CD14-positive monocyte (primary cell): Measurements from ENCODE around the gene PHACTR3. TPM values are rescaled to one million over a fixed set of nuclear protein-coding genes. Genes with fewer than 3 reads are reported as not detected.

ENCODE experiments used
- DNase-seq, 3 donors: peaks; one replicate each; pipeline ENCODE4 v3.0.0-alpha.2; 2011 to 2022
- H2AFZ ChIP-seq: 2 replicates; pipeline ENCODE4 v1.6.0; 2012; ENCODE audit warnings: mild to moderate bottlenecking, low read depth, low read length, inconsistent platforms; ENCODE audit not compliant: insufficient read depth, poor library complexity, severe bottlenecking
- H3K27ac ChIP-seq, 2 donors: 1 replicate in 1 of 2; 2 replicates in 1 of 2; pipeline ENCODE4 v1.5.1; 2012 to 2013; ENCODE audit warnings: low read length in 2 of 2, control low read depth in 1 of 2, inconsistent platforms in 1 of 2, low read depth in 1 of 2, mild to moderate bottlenecking in 1 of 2
- H3K27me3 ChIP-seq, 2 donors: one replicate each; pipeline versions ENCODE4 v1.6.0 to v1.6.1; 2011 to 2013; ENCODE audit warnings: low read length in 2 of 2; ENCODE audit not compliant: control insufficient read depth in 2 of 2, insufficient read depth in 2 of 2
- H3K36me3 ChIP-seq, 2 donors: replicated peaks in 1 of 2; 1 replicate in 1 of 2; 2 replicates in 1 of 2; pipeline versions ENCODE4 v1.5.1 to v1.6.1; 2012 to 2013; ENCODE audit warnings: low read length in 2 of 2, control low read depth in 1 of 2, inconsistent platforms in 1 of 2, mild to moderate bottlenecking in 1 of 2; ENCODE audit not compliant: insufficient read depth in 2 of 2, control insufficient read depth in 1 of 2
- H3K4me1 ChIP-seq, 2 donors: 1 replicate in 1 of 2; 2 replicates in 1 of 2; pipeline versions ENCODE4 v1.5.1 to v1.6.1; 2012 to 2013; ENCODE audit warnings: low read length in 2 of 2, control low read depth in 1 of 2, inconsistent platforms in 1 of 2, mild to moderate bottlenecking in 1 of 2, moderate library complexity in 1 of 2; ENCODE audit not compliant: insufficient read depth in 2 of 2, control insufficient read depth in 1 of 2
- H3K4me2 ChIP-seq: replicated peaks from 2 replicates; pipeline ENCODE3; 2012; ENCODE audit warnings: low read length, moderate library complexity, mild to moderate bottlenecking; ENCODE audit not compliant: poor library complexity, severe bottlenecking; ENCODE audit errors: extremely low read depth
- H3K4me3 ChIP-seq, 3 experiments: fragments of 200-600 bp in 1 of 3; sonication (generic) in 1 of 3; replicated peaks in 1 of 3; 1 replicate in 2 of 3; 2 replicates in 1 of 3; pipeline ENCODE4 v1.5.1; 2011 to 2013; ENCODE audit warnings: low read length in 3 of 3, mild to moderate bottlenecking in 3 of 3, control low read depth in 2 of 3, low read depth in 2 of 3, inconsistent platforms in 1 of 3, moderate library complexity in 1 of 3
- H3K79me2 ChIP-seq: 2 replicates; pipeline ENCODE4 v1.6.0; 2012; ENCODE audit warnings: mild to moderate bottlenecking, control low read depth, inconsistent platforms, low read length, moderate library complexity; ENCODE audit not compliant: insufficient read depth
- H3K9ac ChIP-seq: 2 replicates; pipeline ENCODE4 v1.6.0; 2017; ENCODE audit warnings: low read length, mild to moderate bottlenecking; ENCODE audit not compliant: insufficient read depth, poor library complexity, severe bottlenecking
- H3K9me3 ChIP-seq, 2 donors: replicated peaks in 1 of 2; 1 replicate in 1 of 2; 2 replicates in 1 of 2; pipeline versions ENCODE4 v1.5.1 to v1.6.1; 2012 to 2013; ENCODE audit warnings: low read length in 2 of 2, control low read depth in 1 of 2; ENCODE audit not compliant: control insufficient read depth in 1 of 2, insufficient read depth in 1 of 2
- H4K20me1 ChIP-seq: 2 replicates; pipeline ENCODE4 v1.6.0; 2012; ENCODE audit warnings: mild to moderate bottlenecking, low read length, control low read depth, moderate library complexity; ENCODE audit not compliant: insufficient read depth
- H3K27ac Mint-ChIP-seq, 7 donors: one replicate each; pipeline ENCODE4 v1.8.0; 2020; ENCODE audit warnings: mild to moderate bottlenecking in 7 of 7, mixed read lengths in 7 of 7, moderate library complexity in 6 of 7, inconsistent platforms in 2 of 7
- H3K27me3 Mint-ChIP-seq, 3 donors: one replicate each; pipeline ENCODE4 v1.8.0; 2021 to 2022; ENCODE audit warnings: low read depth in 3 of 3, mild to moderate bottlenecking in 3 of 3, mixed read lengths in 3 of 3, moderate library complexity in 3 of 3, inconsistent platforms in 1 of 3
- H3K36me3 Mint-ChIP-seq, 2 donors: one replicate each; pipeline ENCODE4 v1.8.0; 2020; ENCODE audit warnings: mixed read lengths in 2 of 2, inconsistent platforms in 1 of 2, mild to moderate bottlenecking in 1 of 2
- H3K4me1 Mint-ChIP-seq: one replicate; pipeline ENCODE4 v1.8.0; 2020; ENCODE audit warnings: mild to moderate bottlenecking, mixed read lengths
- H3K4me3 Mint-ChIP-seq, 2 donors: one replicate each; pipeline ENCODE4 v1.8.0; 2020; ENCODE audit warnings: mild to moderate bottlenecking in 2 of 2, mixed read lengths in 2 of 2, moderate library complexity in 1 of 2
- H3K9me3 Mint-ChIP-seq, 7 donors: one replicate each; pipeline ENCODE4 v1.8.0; 2020 to 2022; ENCODE audit warnings: mixed read lengths in 7 of 7, mild to moderate bottlenecking in 6 of 7, moderate library complexity in 6 of 7, inconsistent platforms in 2 of 7
- CTCF ChIP-seq: fragments of 200-600 bp; IDR thresholded peaks from one replicate; pipeline ENCODE4 v1.8.0; 2022; ENCODE audit warnings: antibody characterized with exemption, mild to moderate bottlenecking
- WGBS: methylation state at CpG from one replicate; pipeline ENCODE4 v1.1.5; 2013; ENCODE audit warnings: missing lambda C conversion rate; ENCODE audit not compliant: insufficient coverage; 5-methylcytosine and 5-hydroxymethylcytosine counted together
- intact Hi-C, 2 donors: fragments of 100-400 bp; cut with micrococcal nuclease; formaldehyde crosslinking; loops; one replicate each; pipeline versions ENCODE4 v1.15.0 to v1.15.1; 2023
- polyA plus RNA-seq, 3 donors: library from polyadenylated mRNA; depleted of rRNA in 1 of 3; unstranded in 2 of 3; stranded (reverse) in 1 of 3; fragments of 300-500 nt in 2 of 3; fragments of >200 nt in 1 of 3; fragmentation: Illumina TruSeq in 2 of 3; gene quantifications; 1 replicate in 2 of 3; 2 replicates in 1 of 3; pipeline ENCODE4 v1.2.3, GENCODE V29; 2012 to 2021

Gene PHACTR3
- polyA plus RNA-seq, 3 donors = 0.11 to 0.17 TPM; not detected in 1

GRCh38 chr20:59729506-59729905 lies 125.2 kb downstream of the PHACTR3 start:
- Mint-ChIP-seq H3K36me3 (peaks cover 19 to 28% of the 10 kb centered on the region in 2 donors), H3K4me1 (peaks cover 24% of the 10 kb centered on the region), H3K4me3 (peak overlapping the region in 1 of 2 donors; percentile 82), H3K9me3 (peaks cover 0 to 18% (median 2%) of the 10 kb centered on the region in 7 donors), H3K27ac (no peak overlapping the region), H3K27me3 (peaks cover 70 to 75% (median 71%) of the 10 kb centered on the region in 3 donors)
- H3K27me3 ChIP-seq = peaks cover 71 to 97% of the 10 kb centered on the region in 2 donors
- no peak overlapping the region for H3K9ac ChIP-seq
- peaks cover 20 to 23% of the 10 kb centered on the region in 2 donors for H3K4me1 ChIP-seq
- H3K4me3 ChIP-seq = no peak overlapping the region
- TF ChIP-seq CTCF = no peak
- H3K9me3 ChIP-seq = peaks cover 0 to 14% of the 10 kb centered on the region in 2 donors
- WGBS = 72% methylated on average over 5 of the region's 5 CpGs
- peaks cover 4% of the 10 kb centered on the region for H4K20me1 ChIP-seq
- H3K36me3 ChIP-seq = no peaks in the 10 kb centered on the region
- intact Hi-C loops = loop anchor here in 1 of 2 donors (10.0 kb wide), 1 partner anchor 385 kb away; no protein-coding TSS in a partner anchor
- peak in 1 of 3 donors; percentile 52 for DNase-seq
- H3K79me2 ChIP-seq = no peaks in the 10 kb centered on the region
- H3K27ac ChIP-seq = no peak overlapping the region
- no peak overlapping the region for H2AFZ ChIP-seq
- no peak overlapping the region for H3K4me2 ChIP-seq

GRCh38 chr20:59730722-59731121 lies 126.4 kb downstream of the PHACTR3 start:
- Histone ChIP-seq H3K27ac (no peak overlapping the region), H4K20me1 (no peaks in the 10 kb centered on the region), H3K9me3 (peaks cover 0 to 10% of the 10 kb centered on the region in 2 donors), H3K4me1 (peaks cover 11 to 12% of the 10 kb centered on the region in 2 donors), H3K9ac (no peak overlapping the region), H3K4me2 (no peak overlapping the region), H3K36me3 (no peaks in the 10 kb centered on the region), H3K27me3 (peaks cover 75 to 97% of the 10 kb centered on the region in 2 donors), H3K79me2 (no peaks in the 10 kb centered on the region), H3K4me3 (no peak overlapping the region), H2AFZ (no peak overlapping the region)
- peaks cover 0 to 15% (median 2%) of the 10 kb centered on the region in 7 donors for H3K9me3 Mint-ChIP-seq
- H3K4me1 Mint-ChIP-seq = peaks cover 14% of the 10 kb centered on the region
- no peak for DNase-seq
- TF ChIP-seq CTCF = no peak
- intact Hi-C loops = no loop called here
- 100% methylated on average over 1 of the region's 3 CpGs for WGBS
- H3K27me3 Mint-ChIP-seq = peaks cover 59 to 63% (median 59%) of the 10 kb centered on the region in 3 donors
- peak overlapping the region in 1 of 2 donors; percentile 49 for H3K4me3 Mint-ChIP-seq
- H3K36me3 Mint-ChIP-seq = peaks cover 10 to 28% of the 10 kb centered on the region in 2 donors
- H3K27ac Mint-ChIP-seq = no peak overlapping the region
